Mesenchymal stem cell (in vitro differentiated cells and primary cell): Measurements from ENCODE around the gene GREB1L. TPM values are rescaled to one million over a fixed set of nuclear protein-coding genes. Genes with fewer than 3 reads are reported as not detected.

Source experiments
- DNase-seq: peaks from one replicate; pipeline ENCODE4 v3.0.0-alpha.2; 2013
- H2AFZ ChIP-seq: one replicate; pipeline ENCODE4 v1.6.1; 2013; ENCODE audit warnings: low read depth, mild to moderate bottlenecking, control low read depth, inconsistent platforms, low read length, moderate library complexity
- H2AK5ac ChIP-seq: 2 replicates; pipeline ENCODE4 v1.6.1; 2013; ENCODE audit warnings: low read length, moderate library complexity, mild to moderate bottlenecking, inconsistent platforms; ENCODE audit not compliant: severe bottlenecking
- H2BK120ac ChIP-seq: one replicate; pipeline ENCODE4 v1.6.1; 2013; ENCODE audit warnings: low read depth, mild to moderate bottlenecking, inconsistent platforms, low read length, moderate library complexity
- H2BK12ac ChIP-seq, 2 experiments: one replicate each; pipeline ENCODE4 v1.6.1; 2013; ENCODE audit warnings: inconsistent platforms in 2 of 2, low read length in 2 of 2, mild to moderate bottlenecking in 2 of 2, moderate library complexity in 2 of 2, control low read depth in 1 of 2
- H2BK15ac ChIP-seq: one replicate; pipeline ENCODE4 v1.6.1; 2013; ENCODE audit warnings: mild to moderate bottlenecking, low read depth, inconsistent platforms; ENCODE audit not compliant: poor library complexity, severe bottlenecking
- H2BK5ac ChIP-seq: 2 replicates; pipeline ENCODE4 v1.6.1; 2013; ENCODE audit warnings: low read depth, mild to moderate bottlenecking, low read length, control low read depth, inconsistent platforms; ENCODE audit not compliant: poor library complexity, severe bottlenecking
- H3K14ac ChIP-seq, 2 experiments: one replicate each; pipeline ENCODE4 v1.6.1; 2013; ENCODE audit warnings: inconsistent platforms in 2 of 2, low read length in 2 of 2, control low read depth in 1 of 2, mild to moderate bottlenecking in 1 of 2, moderate library complexity in 1 of 2
- H3K18ac ChIP-seq, 2 experiments: one replicate each; pipeline ENCODE4 v1.6.1; 2013; ENCODE audit warnings: inconsistent platforms in 2 of 2, low read length in 2 of 2, control low read depth in 1 of 2, low read depth in 1 of 2, mild to moderate bottlenecking in 1 of 2
- H3K23ac ChIP-seq, 2 experiments: one replicate each; pipeline ENCODE4 v1.6.1; 2013; ENCODE audit warnings: inconsistent platforms in 2 of 2, low read length in 2 of 2, mild to moderate bottlenecking in 2 of 2, moderate library complexity in 2 of 2, control low read depth in 1 of 2
- H3K27ac ChIP-seq: 2 replicates; pipeline ENCODE4 v1.5.1; 2013; ENCODE audit warnings: mild to moderate bottlenecking, moderate library complexity, low read length, control low read depth, inconsistent platforms; ENCODE audit not compliant: poor library complexity, severe bottlenecking
- H3K27me3 ChIP-seq, 2 experiments: 2 replicates each; pipeline versions ENCODE4 v1.6.1 to v1.7.0; 2013; ENCODE audit warnings: low read length in 2 of 2, mild to moderate bottlenecking in 2 of 2, moderate library complexity in 2 of 2, control low read depth in 1 of 2, inconsistent platforms in 1 of 2; ENCODE audit not compliant: control insufficient read depth in 1 of 2, insufficient read depth in 1 of 2
- H3K36me3 ChIP-seq, 2 experiments: 2 replicates each; pipeline versions ENCODE4 v1.6.1 to v1.7.0; 2013; ENCODE audit warnings: low read length in 2 of 2, control low read depth in 1 of 2, inconsistent platforms in 1 of 2, low read depth in 1 of 2, mild to moderate bottlenecking in 1 of 2; ENCODE audit not compliant: insufficient read depth in 2 of 2, control insufficient read depth in 1 of 2
- H3K4ac ChIP-seq, 2 experiments: one replicate each; pipeline ENCODE4 v1.6.1; 2013; ENCODE audit warnings: inconsistent platforms in 2 of 2, low read length in 2 of 2, mild to moderate bottlenecking in 2 of 2, moderate library complexity in 2 of 2, control low read depth in 1 of 2, low read depth in 1 of 2
- H3K4me1 ChIP-seq: 2 replicates; pipeline ENCODE4 v1.6.1; 2013; ENCODE audit warnings: low read depth, low read length, control low read depth; ENCODE audit not compliant: control insufficient read depth, insufficient read depth
- H3K4me2 ChIP-seq: 2 replicates; pipeline ENCODE4 v1.6.1; 2013; ENCODE audit warnings: low read length, mild to moderate bottlenecking, inconsistent platforms; ENCODE audit not compliant: poor library complexity, severe bottlenecking
- H3K4me3 ChIP-seq, 2 experiments: 2 replicates each; pipeline versions ENCODE4 v1.5.1 to v1.7.0; 2013; ENCODE audit warnings: low read length in 2 of 2, mild to moderate bottlenecking in 2 of 2, control low read depth in 1 of 2, low read depth in 1 of 2; ENCODE audit not compliant: insufficient read depth in 1 of 2
- H3K79me1 ChIP-seq: replicated peaks from 2 replicates; pipeline ENCODE4 v1.6.1; 2013; ENCODE audit warnings: mild to moderate bottlenecking, control low read depth, low read length, inconsistent platforms; ENCODE audit not compliant: poor library complexity, severe bottlenecking
- H3K9ac ChIP-seq: 2 replicates; pipeline ENCODE4 v1.7.0; 2013; ENCODE audit warnings: mild to moderate bottlenecking, low read length, moderate library complexity
- H3K9me3 ChIP-seq: 2 replicates; pipeline ENCODE4 v1.7.0; 2013; ENCODE audit warnings: mild to moderate bottlenecking, low read length; ENCODE audit not compliant: control insufficient read depth
- H4K8ac ChIP-seq: one replicate; pipeline ENCODE4 v1.6.1; 2013; ENCODE audit warnings: inconsistent platforms, mild to moderate bottlenecking, low read length, moderate library complexity
- H4K91ac ChIP-seq: one replicate; pipeline ENCODE4 v1.6.1; 2013; ENCODE audit warnings: mild to moderate bottlenecking, low read length, inconsistent platforms
- WGBS: methylation state at CpG from one replicate; pipeline ENCODE4 v1.1.7; 2013; ENCODE audit warnings: mixed read lengths; 5-methylcytosine and 5-hydroxymethylcytosine counted together
- polyA plus RNA-seq, 2 experiments: library from polyadenylated mRNA; stranded (reverse); fragments of 200-250 nt; gene quantifications; one replicate each; pipeline ENCODE4 v1.2.3, GENCODE V29; 2013

Gene GREB1L
- polyA plus RNA-seq (2013, experiment 1 of 2): 0.26 TPM
- polyA plus RNA-seq (2013, experiment 2 of 2): 0.16 TPM

- Histone ChIP-seq H3K14ac (no peak within 1 kb of the TSS), H2BK5ac (no peak within 1 kb of the TSS), H2AFZ (peak within 1 kb of the TSS; percentile 88), H3K4me3 (peak within 1 kb of the TSS; percentile 77 to 80), H3K36me3 (no peaks in the 10 kb centered on the region), H3K23ac (peak within 1 kb of the TSS in 1 of 2 experiments; percentile 96), H2BK12ac (peak within 1 kb of the TSS in 1 of 2 experiments; percentile 71), H3K79me1 (no peaks in the 10 kb centered on the region), H2BK15ac (no peak within 1 kb of the TSS), H3K4me2 (peak within 1 kb of the TSS; percentile 100), H2BK120ac (no peak within 1 kb of the TSS), H3K18ac (peak within 1 kb of the TSS in 1 of 2 experiments; percentile 64), H2AK5ac (no peak within 1 kb of the TSS), H3K9ac (peak within 1 kb of the TSS; percentile 37), H3K4ac (no peak within 1 kb of the TSS), H4K8ac (no peak within 1 kb of the TSS), H3K27me3 (peaks cover 0 to 19% of the 10 kb centered on the region in 2 experiments), H3K9me3 (no peaks in the 10 kb centered on the region), H4K91ac (no peak within 1 kb of the TSS), H3K4me1 (peaks cover 20% of the 10 kb centered on the region), H3K27ac (no peak within 1 kb of the TSS)
- peak; percentile 50 for DNase-seq
- under 1% methylated on average over 57 of the region's 87 CpGs for WGBS
Observed at GRCh38 chr18:21242141-21242779, at the start of gene GREB1L. Gene GREB1L, plus strand, starts transcription at chr18:21242232. Its CDS starts 141,287 bp downstream, at chr18:21383519.

- Histone ChIP-seq H2BK12ac (no peak overlapping the region), H3K27me3 (peaks cover 0 to 9% of the 10 kb centered on the region in 2 experiments), H3K18ac (no peak overlapping the region), H3K79me1 (no peaks in the 10 kb centered on the region), H3K36me3 (no peaks in the 10 kb centered on the region), H3K4me3 (no peak overlapping the region), H2BK5ac (no peak overlapping the region), H2BK15ac (no peak overlapping the region), H3K9me3 (no peaks in the 10 kb centered on the region), H3K4me2 (no peak overlapping the region), H4K91ac (no peak overlapping the region), H3K14ac (no peak overlapping the region), H2AK5ac (no peak overlapping the region), H3K9ac (no peak overlapping the region), H3K4me1 (no peaks in the 10 kb centered on the region), H2AFZ (no peak overlapping the region), H2BK120ac (no peak overlapping the region), H3K27ac (no peak overlapping the region), H4K8ac (no peak overlapping the region), H3K23ac (no peak overlapping the region), H3K4ac (no peak overlapping the region)
- no peak for DNase-seq
- 85% methylated on average over 4 of the region's 5 CpGs for WGBS
Observed at GRCh38 chr18:21192308-21192624, 49.8 kb upstream of the GREB1L start.

- H3K79me1 ChIP-seq: no peaks in the 10 kb centered on the region
Observed at GRCh38 chr18:21194871-21195771, 46.9 kb upstream of the GREB1L start.

GRCh38 chr18:21196426-21196825 is 45.6 kb upstream of the GREB1L start:
- Histone ChIP-seq H3K79me1 (no peaks in the 10 kb centered on the region), H4K8ac (no peak overlapping the region), H4K91ac (no peak overlapping the region), H2BK12ac (no peak overlapping the region), H3K4me3 (no peak overlapping the region), H2AFZ (no peak overlapping the region), H3K23ac (no peak overlapping the region), H2BK15ac (no peak overlapping the region), H3K27ac (no peak overlapping the region), H3K4me1 (no peaks in the 10 kb centered on the region), H3K4me2 (no peak overlapping the region), H2BK5ac (no peak overlapping the region), H3K18ac (no peak overlapping the region), H3K9ac (no peak overlapping the region), H3K4ac (no peak overlapping the region), H3K9me3 (no peaks in the 10 kb centered on the region), H3K14ac (no peak overlapping the region), H3K36me3 (no peaks in the 10 kb centered on the region), H2BK120ac (no peak overlapping the region), H2AK5ac (no peak overlapping the region), H3K27me3 (peaks cover 0 to 6% of the 10 kb centered on the region in 2 experiments)
- no CpG with 5 or more reads among the region's 1 CpG for WGBS
- no peak for DNase-seq

More at GRCh38 chr18:21194871-21195771, 46.9 kb upstream of the GREB1L start:
- Histone ChIP-seq H3K27ac (no peak overlapping the region), H3K4me1 (no peaks in the 10 kb centered on the region), H3K36me3 (no peaks in the 10 kb centered on the region), H3K4me2 (no peak overlapping the region), H2BK5ac (no peak overlapping the region), H3K27me3 (peaks cover 0 to 9% of the 10 kb centered on the region in 2 experiments), H3K9ac (peak overlapping the region; percentile 28), H3K18ac (no peak overlapping the region), H3K4me3 (no peak overlapping the region), H3K4ac (no peak overlapping the region), H2BK15ac (no peak overlapping the region), H2AK5ac (no peak overlapping the region), H3K9me3 (no peaks in the 10 kb centered on the region), H2AFZ (no peak overlapping the region), H3K14ac (no peak overlapping the region), H4K91ac (no peak overlapping the region), H2BK12ac (no peak overlapping the region), H4K8ac (no peak overlapping the region), H2BK120ac (no peak overlapping the region), H3K23ac (no peak overlapping the region)
- 17% methylated on average over 2 of the region's 4 CpGs for WGBS
- peak; percentile 60 for DNase-seq
